ENCODE results near the gene MMP11.

MMP11 gene

DNA sequence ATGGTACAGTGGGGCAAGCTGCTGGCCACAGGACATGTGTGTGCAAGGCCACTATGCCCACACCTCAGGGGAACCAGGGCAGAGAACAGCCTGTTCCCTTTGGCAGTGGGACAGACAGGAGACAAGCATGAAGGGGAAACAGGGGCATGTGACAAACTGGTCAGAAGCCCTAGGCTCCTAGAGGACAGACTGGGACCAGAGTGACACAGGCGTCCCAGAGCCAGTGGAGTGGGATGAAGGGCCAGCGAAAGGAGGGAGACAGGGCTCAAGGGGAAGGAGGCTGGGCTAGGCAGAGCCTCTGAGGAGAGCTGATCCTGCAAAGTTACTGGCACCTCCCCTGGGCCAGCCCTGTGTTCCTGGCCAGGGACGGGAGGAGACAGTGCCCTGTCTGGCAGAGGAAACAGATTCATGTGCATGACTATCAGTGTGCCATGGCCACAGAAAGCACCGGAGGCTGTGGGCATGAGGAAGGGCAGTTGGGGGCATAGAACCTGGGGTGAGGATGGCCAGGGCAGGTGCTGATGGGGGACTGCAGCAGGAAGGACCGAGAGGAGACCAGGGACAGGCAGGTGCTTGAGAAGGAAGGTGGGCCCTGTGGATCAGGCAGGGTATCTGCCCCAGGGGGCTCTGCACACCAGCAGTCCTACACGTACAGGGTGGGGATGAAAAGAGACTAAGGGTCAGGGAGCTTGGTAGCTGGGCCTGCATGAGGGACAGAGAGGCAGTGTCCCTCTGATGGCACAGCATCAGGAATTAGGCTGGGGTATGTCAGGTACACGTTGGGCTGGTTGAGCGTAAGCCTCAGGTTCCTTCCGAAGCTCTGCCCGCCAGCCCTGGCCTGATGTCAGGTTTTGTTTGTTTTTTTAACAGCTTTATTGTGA lies 56.4 kb downstream of the MMP11 start:
- TF ChIP-seq, protein P1, sequence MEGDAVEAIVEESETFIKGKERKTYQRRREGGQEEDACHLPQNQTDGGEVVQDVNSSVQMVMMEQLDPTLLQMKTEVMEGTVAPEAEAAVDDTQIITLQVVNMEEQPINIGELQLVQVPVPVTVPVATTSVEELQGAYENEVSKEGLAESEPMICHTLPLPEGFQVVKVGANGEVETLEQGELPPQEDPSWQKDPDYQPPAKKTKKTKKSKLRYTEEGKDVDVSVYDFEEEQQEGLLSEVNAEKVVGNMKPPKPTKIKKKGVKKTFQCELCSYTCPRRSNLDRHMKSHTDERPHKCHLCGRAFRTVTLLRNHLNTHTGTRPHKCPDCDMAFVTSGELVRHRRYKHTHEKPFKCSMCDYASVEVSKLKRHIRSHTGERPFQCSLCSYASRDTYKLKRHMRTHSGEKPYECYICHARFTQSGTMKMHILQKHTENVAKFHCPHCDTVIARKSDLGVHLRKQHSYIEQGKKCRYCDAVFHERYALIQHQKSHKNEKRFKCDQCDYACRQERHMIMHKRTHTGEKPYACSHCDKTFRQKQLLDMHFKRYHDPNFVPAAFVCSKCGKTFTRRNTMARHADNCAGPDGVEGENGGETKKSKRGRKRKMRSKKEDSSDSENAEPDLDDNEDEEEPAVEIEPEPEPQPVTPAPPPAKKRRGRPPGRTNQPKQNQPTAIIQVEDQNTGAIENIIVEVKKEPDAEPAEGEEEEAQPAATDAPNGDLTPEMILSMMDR (IDR thresholded peaks at IDR 0.05; ENCODE audit: extremely low read depth, insufficient read depth, missing control alignments): no peak
- DNase-seq (ENCODE audit: low spot score): no peak
- in situ Hi-C loops (cut with MboI; ENCODE audit: low pct_unique_long_range_greater_than_20kb, low sequenced_read_pairs, unreplicated experiment): no loop called here

DNA sequence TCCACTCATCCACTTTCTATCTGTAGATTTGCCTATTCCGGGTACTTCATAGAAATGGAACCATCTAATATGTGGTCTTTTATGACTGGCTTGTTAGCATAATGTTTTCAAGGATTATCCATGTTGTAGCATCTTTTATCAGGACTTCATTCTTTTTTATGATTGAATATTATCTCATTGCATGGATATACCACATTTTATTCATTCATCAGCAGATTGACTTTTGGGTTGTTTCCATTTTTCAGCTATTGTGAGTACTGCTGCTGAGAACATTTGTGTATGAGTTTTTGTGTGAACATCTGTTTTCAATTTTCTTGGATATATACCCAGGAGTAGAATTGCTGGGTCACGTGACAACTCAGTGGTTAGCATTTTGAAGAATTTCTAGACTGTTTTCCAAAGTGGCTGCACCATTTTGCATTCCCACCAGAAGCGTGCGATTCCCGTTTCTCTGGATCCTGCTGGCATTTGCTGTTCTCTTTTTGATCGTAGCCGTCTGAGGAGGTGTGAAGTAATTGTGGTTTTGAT lies 57.3 kb downstream of the MMP11 start:
- in situ Hi-C loops (cut with MboI; ENCODE audit: low pct_unique_long_range_greater_than_20kb, low sequenced_read_pairs, unreplicated experiment): no loop called here
- DNase-seq (ENCODE audit: low spot score): no peak

DNA sequence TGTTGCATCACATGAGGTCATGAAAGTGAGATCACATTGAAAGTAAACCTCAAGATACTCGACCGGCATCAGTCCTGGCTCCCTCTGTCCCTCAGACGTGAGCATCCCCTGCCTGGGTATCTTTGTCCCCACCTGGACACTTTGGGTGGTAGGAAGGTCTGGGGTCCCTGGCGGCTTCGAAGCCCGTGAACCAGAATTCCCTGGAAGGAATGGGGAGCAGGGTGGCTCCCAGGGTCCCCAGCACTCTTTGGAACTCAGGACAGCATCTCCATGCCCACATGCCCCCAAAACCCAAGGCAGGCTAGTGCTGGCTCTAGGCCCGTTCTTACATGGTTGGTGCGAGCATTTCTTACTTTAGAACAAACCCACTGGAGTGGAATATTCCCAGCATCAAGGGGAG lies 58.6 kb downstream of the MMP11 start:
- in situ Hi-C loops (cut with MboI; ENCODE audit: low pct_unique_long_range_greater_than_20kb, low sequenced_read_pairs, unreplicated experiment): no loop called here
- TF ChIP-seq, protein P1 (IDR thresholded peaks at IDR 0.05; ENCODE audit: extremely low read depth, insufficient read depth, missing control alignments): no peak

More for the DNA sequence above, 57.3 kb downstream of the MMP11 start:
- TF ChIP-seq, protein P1 (IDR thresholded peaks at IDR 0.05; ENCODE audit: extremely low read depth, insufficient read depth, missing control alignments): no peak

DNA sequence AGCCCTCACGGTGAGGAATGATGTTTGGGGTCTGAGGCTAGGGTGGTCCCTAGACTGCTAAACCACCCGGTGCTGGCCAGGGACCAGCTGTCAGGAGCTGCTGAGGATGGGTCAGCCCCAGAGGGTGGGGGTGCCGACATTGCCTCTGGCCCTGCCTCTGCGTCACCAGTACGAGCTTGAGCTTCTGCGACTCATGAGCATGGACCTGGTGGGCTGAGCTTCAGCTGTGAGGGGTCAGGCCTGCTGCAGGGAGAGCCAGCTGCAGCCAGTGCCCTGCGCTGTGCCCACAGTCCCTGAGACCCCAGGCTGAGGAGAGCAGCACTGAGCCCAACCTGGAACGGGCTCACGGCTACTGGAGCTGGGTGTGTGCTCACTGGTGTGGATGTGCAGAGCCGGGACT lies 59.1 kb downstream of the MMP11 start:
- TF ChIP-seq, protein P1 (IDR thresholded peaks at IDR 0.05; ENCODE audit: extremely low read depth, insufficient read depth, missing control alignments): no peak
- DNase-seq (ENCODE audit: low spot score): no peak
- in situ Hi-C loops (cut with MboI; ENCODE audit: low pct_unique_long_range_greater_than_20kb, low sequenced_read_pairs, unreplicated experiment): no loop called here

More for the DNA sequence above, 58.6 kb downstream of the MMP11 start:
- no peak for DNase-seq (ENCODE audit: low spot score)

DNA sequence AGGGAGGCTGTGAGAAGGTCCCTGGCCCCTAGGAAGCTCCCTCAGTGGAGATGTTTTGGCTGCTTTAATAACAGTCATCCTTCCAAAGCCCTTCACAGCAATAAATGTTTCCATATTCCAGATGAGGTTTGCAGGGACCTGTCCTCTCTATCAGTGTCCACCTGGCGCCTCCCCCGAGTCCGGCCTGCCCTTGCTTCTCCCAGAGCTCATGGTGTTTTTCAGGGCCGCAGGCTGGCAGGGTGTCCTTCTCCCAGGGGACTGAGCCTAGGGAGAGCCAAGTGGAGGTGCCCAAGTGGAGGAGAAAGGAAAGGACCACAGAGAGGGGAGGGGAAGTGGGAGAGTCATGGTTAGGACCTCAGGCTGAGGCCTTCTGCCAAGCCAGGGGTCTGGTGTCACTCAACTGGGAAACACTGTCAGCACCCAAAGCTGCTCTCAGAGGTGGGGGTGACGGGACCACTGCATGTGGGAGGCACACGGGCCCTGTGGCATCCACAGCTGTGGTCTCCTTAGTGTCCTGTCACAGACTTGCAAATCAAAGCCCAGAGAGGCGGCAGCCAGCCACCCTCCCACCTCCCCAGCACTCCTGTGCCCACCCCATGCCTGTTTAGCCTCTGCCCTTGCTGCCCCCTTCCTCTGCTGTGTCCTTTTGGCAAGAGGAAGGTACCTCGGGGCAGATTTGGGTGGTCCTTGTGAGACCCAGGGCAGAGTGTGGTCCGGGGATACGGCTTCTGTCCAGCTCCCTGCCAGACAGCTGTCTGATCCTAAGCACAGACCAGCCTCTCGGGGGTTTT lies 59.8 kb downstream of the MMP11 start:
- TF ChIP-seq, protein P1 (IDR thresholded peaks at IDR 0.05; ENCODE audit: extremely low read depth, insufficient read depth, missing control alignments): no peak
- in situ Hi-C loops (cut with MboI; ENCODE audit: low pct_unique_long_range_greater_than_20kb, low sequenced_read_pairs, unreplicated experiment): no loop called here
- DNase-seq (ENCODE audit: low spot score): no peak

DNA sequence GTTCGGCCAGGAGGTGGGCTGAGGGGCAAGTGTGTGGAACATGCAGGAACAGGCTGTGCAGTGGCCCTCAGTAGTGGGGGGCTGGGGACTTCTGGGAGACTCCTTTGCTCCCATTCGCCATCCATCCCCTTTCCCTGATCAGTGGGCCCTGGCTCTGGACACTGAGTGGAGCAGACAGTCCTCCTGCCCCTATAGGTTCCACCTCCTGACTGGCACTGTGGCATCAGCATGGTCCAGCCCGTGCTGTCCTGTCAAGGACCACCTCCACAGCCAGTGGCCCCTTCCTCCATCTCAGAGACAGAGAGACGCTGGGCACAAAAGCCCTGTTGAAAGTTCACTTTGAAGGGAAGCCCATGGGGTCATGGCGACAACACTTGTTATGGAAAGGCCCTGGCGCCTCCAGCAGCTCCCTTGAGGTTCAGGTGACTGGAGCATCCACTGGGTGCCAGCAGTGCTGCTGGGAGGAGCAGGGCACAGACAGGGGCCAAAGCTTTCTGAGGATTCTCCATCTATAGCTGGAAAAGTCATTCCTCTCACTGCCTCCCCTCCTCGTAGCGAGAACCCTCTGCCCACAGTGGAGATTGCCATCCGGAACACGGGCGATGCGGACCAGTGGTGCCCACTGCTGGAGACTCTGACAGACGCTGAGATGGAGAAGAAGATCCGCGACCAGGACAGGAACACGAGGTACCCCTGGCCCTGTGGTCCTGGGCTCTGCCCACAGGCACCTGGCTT lies 60.5 kb downstream of the MMP11 start:
- in situ Hi-C loops (cut with MboI; ENCODE audit: low pct_unique_long_range_greater_than_20kb, low sequenced_read_pairs, unreplicated experiment): no loop called here
- no peak for DNase-seq (ENCODE audit: low spot score)
- TF ChIP-seq, protein P1 (IDR thresholded peaks at IDR 0.05; ENCODE audit: extremely low read depth, insufficient read depth, missing control alignments): no peak
